ACHN (cell line): ENCODE data around the gene TRAPPC2L.

Source experiments
- DNase-seq: peaks from one replicate; pipeline ENCODE4 v3.0.0-alpha.2; 2015
- in situ Hi-C: cut with HindIII; loops from 2 replicates; pipeline ENCODE4 v1.10.0; 2017; ENCODE audit warnings: low sequenced_read_pairs, low pct_ligation_motif_present, low pct_unique_long_range_greater_than_20kb

The TRAPPC2L gene

DNA sequence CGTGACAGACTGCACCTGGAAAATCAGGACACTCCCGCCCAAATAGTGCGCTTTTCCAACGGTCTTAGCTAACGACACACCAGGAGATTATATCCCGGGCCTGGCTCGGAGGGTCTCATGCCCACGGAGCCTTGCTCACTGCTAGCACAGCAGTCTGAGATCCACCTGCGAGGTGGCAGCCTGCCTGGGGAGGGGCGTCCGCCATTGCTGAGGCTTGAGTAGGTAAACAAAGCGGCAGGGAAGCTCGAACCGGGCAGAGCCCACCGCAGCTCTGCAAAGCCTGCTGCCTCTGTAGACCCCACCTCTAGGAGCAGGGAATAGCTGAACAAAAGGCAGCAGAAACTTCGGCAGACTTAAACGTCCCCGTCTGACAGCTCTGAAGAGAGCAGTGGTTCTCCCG, 5.3 kb upstream of the TRAPPC2L start:
- in situ Hi-C loops = loop anchor here (25.0 kb wide), 1 partner anchor 89 kb away; no protein-coding TSS in a partner anchor

DNA sequence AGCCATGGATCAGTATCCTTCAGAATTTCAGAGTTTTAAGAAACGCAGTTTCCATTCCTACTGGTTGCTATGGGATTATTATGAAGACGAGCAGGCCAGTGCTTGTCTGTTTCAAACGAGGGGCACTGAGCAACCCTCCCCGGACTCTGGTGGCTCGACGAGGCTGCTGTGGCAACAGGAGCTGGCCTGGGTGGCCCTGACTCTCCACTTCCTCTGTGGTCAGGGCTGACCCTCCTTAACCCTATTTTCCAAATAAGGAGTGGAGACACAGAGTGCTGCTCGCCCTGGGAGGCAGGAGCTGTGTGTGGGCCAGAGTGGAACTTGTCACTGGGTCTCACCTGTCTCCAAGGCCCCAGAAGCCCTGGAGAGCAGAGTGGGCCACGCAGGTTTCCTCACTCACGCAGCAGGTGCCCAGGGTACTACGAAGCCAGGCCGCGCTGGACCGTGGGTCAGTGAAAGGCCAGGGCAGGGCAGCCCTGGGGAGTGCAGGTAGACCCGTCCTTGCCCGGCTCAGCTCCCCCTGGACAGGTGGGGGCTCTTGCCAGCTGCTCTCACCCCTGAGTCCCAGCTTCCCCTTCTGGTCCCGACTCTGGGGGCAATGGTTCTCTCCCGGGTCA, 3.5 kb upstream of the TRAPPC2L start:
- no peak for DNase-seq
- in situ Hi-C loops = loop anchor here (25.0 kb wide), 1 partner anchor 91 kb away; no protein-coding TSS in a partner anchor

More for the DNA sequence above, 5.3 kb upstream of the TRAPPC2L start:
- no peak for DNase-seq

DNA sequence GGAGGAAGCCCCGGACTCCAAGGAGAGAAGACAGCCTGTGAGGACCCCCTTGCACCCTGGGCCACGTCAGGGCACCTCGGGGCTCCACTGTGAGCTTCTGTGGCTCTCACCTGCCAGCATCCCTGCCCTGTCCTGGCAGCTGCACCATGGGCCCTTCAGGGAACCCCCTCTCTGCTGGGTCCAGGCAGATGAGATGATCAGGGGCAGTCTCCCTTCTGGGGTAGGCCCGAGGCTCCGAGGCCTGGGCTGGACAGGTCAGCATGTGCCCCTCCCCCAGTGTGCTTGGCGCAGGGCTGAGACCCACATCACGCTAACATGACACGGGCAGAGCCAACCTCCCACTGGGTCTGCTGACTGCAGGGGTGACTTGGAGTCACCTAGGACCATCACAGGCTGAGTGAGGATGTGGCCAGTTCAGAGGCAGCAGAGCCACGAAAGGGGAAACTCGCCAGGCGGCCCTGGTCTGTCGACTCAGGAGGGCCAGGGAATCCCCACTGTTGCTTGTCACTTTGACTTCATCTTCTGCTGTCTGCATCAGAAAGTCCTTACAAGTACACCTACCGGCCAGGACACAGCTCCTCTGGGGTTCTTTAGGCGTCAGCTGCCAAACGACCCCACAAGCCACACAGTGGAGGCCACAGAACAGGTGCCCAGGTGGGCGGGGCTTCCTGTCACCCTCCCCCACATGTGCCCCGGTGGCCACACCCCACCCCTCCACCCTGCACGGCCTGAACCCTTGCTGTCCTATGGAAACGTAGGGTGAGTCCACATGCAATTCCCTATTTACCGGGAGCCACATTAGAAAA, 2.4 kb upstream of the TRAPPC2L start:
- DNase-seq = no peak
- in situ Hi-C loops = loop anchor here (25.0 kb wide), 1 partner anchor 92 kb away; no protein-coding TSS in a partner anchor

DNA sequence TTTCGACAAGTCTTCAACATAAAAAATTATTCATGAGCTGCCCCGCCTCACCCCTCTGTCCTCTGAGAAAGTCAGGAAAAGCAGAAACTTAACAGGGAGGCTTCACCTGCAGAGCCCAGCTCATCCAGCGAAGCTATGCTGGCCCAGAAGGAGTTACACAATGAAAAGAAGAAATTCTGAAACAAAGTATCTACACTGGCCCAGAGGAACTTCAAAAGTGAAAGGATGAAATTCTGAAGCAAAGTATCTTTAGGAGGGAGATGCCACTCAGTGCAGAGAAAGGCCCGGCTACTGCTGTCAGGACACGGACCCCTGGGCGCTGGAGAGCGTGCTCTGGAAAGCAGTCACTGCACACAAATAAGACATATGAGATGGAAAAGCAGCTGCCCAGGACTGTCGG, 1.8 kb upstream of the TRAPPC2L start:
- in situ Hi-C loops = loop anchor here (25.0 kb wide), 1 partner anchor 93 kb away; no protein-coding TSS in a partner anchor
- DNase-seq = no peak

DNA sequence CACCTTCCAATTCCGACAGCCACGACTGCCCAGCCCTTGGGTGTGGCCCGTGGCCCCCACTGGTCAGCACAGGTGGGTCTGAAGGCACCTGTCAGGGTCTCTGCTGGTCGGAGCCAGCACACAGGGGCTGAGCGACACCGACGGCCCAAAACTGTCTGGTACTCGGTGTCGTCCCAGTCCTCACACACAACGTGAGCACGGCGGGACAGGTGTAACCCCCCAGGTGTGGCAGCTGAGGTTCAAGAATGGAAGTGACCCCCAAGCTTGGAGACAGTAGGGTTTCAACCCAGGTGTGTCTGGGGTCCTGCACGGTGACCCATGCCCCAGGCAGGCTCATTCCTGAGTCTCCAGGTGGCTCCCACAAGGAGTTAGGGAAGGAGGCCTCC, 1.2 kb upstream of the TRAPPC2L start:
- in situ Hi-C loops = loop anchor here (25.0 kb wide), 1 partner anchor 93 kb away; no protein-coding TSS in a partner anchor

DNA sequence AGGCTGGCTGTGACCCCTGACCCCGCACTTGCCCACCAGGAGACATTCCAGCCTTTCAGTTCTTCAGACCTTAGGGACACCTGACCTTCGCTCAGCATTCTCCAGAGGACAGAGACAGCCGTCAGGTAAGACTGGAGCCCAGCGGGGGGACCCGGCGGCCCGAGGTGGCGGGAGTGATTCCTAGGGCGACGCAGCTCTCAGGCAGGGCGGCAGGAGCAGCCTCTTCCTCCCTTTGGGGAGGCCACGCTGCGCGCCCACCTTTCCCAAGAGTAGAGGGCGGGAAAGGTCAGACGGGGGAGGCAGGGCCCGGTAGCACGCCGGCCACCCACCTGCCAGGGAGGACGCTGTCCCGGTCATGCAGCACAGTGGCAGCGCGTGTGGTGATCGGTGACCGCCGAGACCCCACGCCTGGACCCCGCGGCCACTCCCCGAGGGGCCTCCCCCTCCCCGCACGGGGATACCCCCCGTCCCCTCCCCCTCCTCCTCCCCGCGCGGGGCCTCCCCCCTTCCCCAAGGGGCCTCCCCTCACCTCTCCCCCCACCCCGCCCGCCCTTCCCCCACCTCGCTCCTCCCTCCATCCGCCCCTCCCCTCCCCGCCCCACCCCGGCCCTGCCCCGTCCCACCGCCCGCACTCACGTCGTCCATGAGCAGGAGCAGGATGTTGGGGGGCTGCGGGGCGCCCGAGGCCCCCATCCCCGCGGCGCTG, 652 bp upstream of the TRAPPC2L start:
- in situ Hi-C loops = loop anchor here (25.0 kb wide), 1 partner anchor 94 kb away; no protein-coding TSS in a partner anchor
- peak; percentile 14 for DNase-seq

More for the DNA sequence above, 1.2 kb upstream of the TRAPPC2L start:
- no peak for DNase-seq

DNA sequence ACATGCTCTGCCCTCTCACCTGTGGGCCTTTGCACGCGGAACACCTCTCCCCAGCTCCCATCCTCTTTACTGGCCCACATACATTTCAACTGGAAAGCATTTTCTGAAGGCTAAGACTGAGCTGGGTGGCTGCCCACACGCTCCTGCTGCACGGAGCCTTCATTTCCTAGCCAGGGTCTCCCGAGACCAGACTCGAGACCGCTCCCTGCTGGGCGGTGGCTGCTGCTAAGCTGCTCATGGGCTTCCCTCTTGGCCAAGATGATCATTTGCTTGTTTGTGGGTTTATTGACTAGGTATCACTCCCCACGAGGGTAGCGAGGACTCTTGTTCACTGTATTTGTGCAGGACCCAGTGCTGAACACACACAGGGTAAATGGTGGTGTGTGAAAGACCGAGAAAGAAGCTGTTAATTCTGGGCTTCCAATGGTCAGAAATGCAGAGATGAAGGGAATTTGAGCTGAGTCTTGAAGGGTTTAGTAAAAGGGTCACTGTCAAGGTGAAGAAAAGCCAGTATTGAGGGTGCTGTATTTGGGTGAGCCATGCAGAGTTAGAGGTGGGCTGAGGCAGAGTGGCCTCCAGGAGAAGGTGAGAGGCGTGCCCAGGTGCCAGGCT, 907 bp downstream of the TRAPPC2L start:
- in situ Hi-C loops = loop anchor here (25.0 kb wide), 1 partner anchor 96 kb away; no protein-coding TSS in a partner anchor

DNA sequence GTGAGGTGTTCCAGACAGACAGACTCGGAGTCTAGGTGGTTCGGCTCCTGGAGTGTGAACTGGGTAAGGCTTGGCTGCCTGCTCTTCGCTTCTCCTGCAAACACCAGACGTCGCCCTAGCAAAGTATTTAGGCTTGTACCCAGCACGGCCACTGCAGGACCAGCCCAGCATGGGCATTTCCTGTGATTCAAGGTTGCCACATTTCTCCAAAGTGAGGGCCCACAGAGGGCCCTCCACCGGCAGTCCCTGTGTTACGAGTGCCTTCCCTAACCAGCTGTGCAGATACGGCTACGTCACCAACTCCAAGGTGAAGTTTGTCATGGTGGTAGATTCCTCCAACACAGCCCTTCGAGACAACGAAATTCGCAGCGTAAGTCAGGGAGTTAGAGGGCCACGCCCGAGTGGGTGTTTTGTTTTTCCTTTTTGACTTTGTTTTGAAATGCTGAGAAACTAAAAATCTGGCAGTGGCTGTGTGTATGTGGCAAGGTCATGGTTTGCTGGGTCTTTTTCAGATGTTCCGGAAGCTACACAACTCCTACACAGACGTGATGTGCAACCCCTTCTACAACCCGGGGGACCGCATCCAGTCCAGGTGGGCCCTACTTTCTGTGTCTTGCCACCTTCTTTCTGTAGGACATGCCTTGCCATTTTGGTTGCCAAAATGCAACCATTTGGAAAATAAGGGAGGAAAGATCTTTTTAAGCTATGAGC, 2.6 kb downstream of the TRAPPC2L start:
- DNase-seq = no peak
- in situ Hi-C loops = loop anchor here (25.0 kb wide), 1 partner anchor 97 kb away; no protein-coding TSS in a partner anchor

More for the DNA sequence above, 907 bp downstream of the TRAPPC2L start:
- DNase-seq = peak; percentile 91

DNA sequence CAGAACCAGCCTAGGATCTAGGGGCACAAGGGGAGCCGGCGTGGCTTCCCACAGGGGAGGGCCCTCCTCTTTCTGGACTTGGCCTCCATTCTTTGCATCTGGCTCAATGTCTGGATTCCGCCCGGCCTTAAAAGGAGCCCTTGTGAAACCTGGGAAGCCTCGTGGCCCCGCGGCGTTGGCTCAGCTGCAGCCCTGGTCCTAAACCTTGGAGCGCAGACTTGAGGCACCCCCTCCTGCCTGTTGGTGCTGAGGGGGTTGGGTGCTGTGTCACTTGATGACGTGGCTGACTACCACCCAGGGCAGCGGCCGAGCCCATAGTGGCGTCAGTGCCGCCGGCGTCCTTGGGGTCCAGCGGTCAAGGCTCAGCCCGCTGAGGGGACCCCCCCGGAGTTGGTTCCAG, 4.4 kb downstream of the TRAPPC2L start:
- in situ Hi-C loops = loop anchor here (25.0 kb wide), 1 partner anchor 99 kb away; no protein-coding TSS in a partner anchor
- DNase-seq = no peak

DNA sequence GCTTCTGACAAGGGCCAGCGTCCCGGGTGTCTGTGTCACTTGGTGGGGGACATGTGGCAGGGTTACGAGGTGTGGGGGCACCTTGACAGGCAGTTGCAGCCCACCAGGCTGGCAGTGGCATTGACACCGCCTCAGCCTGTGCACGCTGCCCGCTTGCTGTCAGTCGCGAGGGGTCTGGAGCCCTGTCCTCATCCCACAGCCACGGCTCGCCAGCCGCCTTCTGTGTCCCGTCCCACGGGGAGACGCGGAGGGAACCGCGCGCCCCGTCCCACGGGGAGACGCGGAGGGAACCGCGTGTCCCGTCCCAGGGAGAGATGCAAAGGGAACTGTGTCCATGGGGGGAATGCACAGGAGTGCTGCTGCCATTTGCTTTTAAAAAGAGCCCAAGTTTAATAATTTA, 6.0 kb downstream of the TRAPPC2L start:
- DNase-seq = no peak
- in situ Hi-C loops = loop anchor here (25.0 kb wide), 1 partner anchor 101 kb away; no protein-coding TSS in a partner anchor

DNA sequence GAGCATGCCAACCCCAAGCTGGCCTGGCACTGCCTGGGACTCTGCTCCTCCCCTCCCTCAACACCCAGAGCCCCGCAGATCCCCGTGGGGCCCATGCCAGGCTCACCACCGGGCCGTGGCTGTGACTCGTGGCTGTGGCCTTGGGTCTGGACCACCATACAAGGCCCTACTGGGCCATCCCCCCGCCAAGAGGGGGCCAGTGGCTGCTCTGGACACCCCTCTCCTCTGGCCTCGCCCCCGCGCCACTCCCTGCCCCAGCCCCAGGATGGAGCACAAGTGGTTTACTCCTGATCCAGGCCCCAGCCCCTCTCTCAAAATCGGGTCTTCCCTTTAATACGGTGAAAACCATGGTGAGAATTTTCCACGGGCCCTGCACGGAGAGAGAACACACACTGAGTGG, 6.5 kb downstream of the TRAPPC2L start:
- no peak for DNase-seq
- in situ Hi-C loops = loop anchor here (25.0 kb wide), 1 partner anchor 101 kb away; no protein-coding TSS in a partner anchor

DNA sequence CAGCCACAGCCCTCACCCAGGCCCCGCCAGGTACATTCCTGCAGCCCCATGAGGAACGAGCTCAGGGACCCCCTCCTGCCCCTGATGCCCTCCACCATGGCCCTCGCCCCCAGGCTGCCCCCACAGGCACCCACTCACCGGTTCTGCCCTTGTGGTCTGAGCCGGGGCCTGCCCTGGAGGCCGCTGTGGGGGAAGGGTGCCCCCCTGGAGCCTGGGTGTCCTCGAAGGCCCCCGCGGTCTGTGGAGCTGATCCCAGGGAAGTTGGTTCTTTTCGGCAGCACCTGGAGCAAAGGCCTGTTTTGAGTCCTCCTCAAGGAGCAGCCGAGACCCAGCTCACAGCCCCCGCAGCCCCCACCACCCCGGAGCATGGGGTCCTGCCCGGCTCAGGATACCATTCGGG, 7.2 kb downstream of the TRAPPC2L start:
- no peak for DNase-seq
- in situ Hi-C loops = loop anchor here (25.0 kb wide), 1 partner anchor 102 kb away; no protein-coding TSS in a partner anchor

DNA sequence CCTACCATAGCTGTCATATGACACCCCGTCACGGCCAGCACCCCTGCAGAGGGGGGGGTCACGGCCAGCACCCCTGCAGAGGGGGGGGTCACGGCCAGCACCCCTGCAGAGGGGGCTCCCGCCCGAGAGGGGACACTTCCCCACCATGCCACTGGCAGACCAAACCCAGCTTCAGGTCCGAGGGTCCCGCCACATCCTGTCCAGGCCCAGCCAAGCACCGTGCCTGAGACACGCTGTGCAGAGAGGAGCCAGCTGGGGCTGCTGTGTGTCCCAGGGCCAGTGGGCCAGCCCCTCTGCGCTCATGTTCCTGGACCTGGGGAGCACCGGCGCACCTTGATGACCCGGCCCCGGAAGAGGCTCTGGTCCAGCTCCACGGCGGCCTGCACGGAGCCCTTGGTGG, 7.6 kb downstream of the TRAPPC2L start:
- in situ Hi-C loops = loop anchor here (25.0 kb wide), 1 partner anchor 102 kb away; no protein-coding TSS in a partner anchor
- no peak for DNase-seq

DNA sequence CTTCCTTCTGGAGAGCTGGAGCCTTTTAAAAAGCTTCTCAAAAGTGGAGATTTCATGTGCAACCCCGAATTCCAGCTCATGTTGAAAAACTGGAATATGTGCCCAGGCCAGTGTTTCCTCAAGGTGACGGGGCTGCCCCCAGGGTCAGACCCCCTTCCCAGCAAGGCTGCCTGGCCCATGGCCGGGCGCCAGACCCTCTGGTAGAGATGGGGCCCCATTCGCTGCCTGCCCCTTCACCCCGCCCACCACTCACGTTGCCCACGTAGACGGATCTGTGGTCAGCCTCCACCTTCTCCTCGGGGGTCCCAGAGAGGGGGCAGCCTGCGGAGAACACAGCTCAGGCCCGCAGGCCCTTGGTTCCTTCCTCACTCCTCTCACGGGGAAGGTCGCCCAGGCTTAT, 8.4 kb downstream of the TRAPPC2L start:
- no peak for DNase-seq
- in situ Hi-C loops = loop anchor here (25.0 kb wide), 1 partner anchor 103 kb away; no protein-coding TSS in a partner anchor

DNA sequence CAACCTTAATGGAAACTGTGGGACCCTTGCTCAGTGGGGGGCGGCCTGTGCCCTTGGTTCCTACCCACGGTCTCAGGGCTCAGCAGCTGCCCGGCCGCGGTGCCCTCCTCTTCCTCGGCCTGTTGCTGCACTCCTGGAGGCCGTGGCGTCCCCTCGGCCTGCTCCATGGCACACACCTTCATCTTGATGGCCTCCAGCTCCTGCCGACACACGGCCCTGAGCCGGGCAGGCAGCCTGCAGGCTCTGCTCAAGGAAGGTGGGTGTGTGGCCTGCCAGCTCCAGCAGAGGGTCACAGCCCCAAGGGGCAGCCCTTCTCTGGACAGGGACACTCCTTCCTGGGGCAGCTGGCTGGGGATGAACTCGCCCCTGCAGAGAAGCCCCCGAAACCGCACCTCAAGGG, 8.8 kb downstream of the TRAPPC2L start:
- in situ Hi-C loops = loop anchor here (25.0 kb wide), 1 partner anchor 103 kb away; no protein-coding TSS in a partner anchor
- DNase-seq = no peak

DNA sequence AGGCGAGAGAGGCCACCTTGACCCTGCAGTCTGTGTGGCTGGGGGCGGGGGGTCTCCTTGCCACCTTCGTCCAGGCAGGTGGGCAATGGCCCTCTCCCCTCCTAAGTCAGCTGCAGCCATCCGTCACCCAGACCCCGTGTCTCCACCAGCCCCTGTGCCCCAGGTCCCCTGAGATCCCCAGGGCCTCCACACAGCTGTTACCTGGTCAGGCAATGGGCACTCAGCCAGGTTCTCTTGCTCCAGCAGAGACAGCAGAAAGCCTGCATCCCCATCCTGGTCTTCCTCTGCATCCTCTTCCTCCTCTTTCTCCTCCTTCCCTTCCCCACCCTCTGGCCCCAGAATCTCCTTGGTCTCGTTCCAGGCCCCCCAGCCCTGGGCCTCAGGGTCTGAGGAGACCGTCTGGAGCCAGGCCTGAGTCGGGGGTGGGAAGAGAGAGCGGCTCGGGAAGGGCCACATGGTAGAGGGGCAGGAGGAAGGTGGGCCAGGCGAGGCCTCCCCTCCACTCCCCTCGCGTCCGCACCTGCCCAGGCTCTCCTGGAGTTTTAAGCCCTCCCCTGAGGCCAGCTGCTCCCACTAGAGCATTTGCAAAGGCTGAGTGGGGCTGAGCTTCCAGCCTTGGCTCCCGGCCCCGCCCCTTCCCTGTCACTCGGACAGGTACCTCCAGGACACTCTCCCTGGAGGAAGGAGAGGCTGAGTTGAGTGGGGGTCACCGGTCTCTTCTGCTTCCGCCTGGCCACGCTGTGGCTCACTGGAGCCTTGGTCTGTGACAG, 9.4 kb downstream of the TRAPPC2L start, which contains the start of gene PABPN1L:
PABPN1L (minus strand) TSS at position 510 of the 770 bp plus-strand sequence; CDS start at position 456, 54 bp downstream.
- DNase-seq = no peak
- in situ Hi-C loops = loop anchor here (25.0 kb wide), 1 partner anchor 104 kb away; no protein-coding TSS in a partner anchor
